SH-SY5Y (cell line): ENCODE measurements around the gene OPCML.

Experiments used
- GATA2 ChIP-seq: IDR thresholded peaks from 2 replicates; pipeline ENCODE4 v1.6.1; 2011; ENCODE audit warnings: mild to moderate bottlenecking, low read depth, low read length
- GATA3 ChIP-seq: IDR thresholded peaks from 2 replicates; pipeline ENCODE4 v1.6.1; 2011; ENCODE audit warnings: low read depth, mild to moderate bottlenecking, low read length, moderate library complexity

DNA sequence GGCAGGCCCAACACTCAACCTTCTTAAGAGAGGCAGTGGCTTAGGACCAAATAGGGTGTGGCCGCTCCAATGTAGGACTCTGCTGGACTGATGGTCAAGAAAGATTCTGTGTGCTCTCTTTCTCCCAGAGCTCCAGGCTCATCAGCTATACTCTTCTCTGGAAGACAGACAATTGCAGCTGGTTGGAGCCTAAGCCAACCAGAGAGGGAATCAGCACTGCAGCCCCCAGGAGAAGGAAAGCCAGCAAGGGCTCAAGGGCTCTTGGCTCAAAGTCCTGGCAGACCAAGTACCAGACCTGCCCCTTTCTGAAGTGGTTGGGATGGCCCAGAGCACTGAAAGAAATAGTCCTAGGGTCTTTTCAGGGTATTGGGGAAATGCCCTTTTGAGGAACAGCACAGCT lies 1084.5 kb downstream of the OPCML start:
- TF ChIP-seq GATA3: no peak
- TF ChIP-seq GATA2: no peak
